HCT116 (cell line): ENCODE measurements around the gene YIPF1. TPM values are rescaled to one million over a fixed set of nuclear protein-coding genes. Genes with fewer than 3 reads are reported as not detected.

Experiments
- ATAC-seq: fragments of 200-7000 bp; cut with Tn5 transposase; 2 replicates; pipeline ENCODE4 v1.9.1; 2020; ENCODE audit warnings: mild to moderate bottlenecking, moderate library complexity
- BruUV-seq: library from RNA; stranded (reverse); fragments of 400-500 nt; replicated peaks from 2 replicates; lab custom pipeline; 2021; lab: Mats Ljungman, UMichigan
- CTCF ChIA-PET: fragments of 300-600 bp; sonication (Branson Sonifier 250); formaldehyde crosslinking; loops from one replicate; lab custom pipeline; 2021; ENCODE audit warnings: antibody characterized with exemption; lab: Charles Lee
- POLR2A ChIA-PET: fragments of 300-600, 350-600 bp; sonication (Branson Sonifier 250); formaldehyde crosslinking; loops from one replicate; lab custom pipeline; 2021; ENCODE audit warnings: antibody characterized with exemption; lab: Charles Lee
- RAD21 ChIA-PET, 2 experiments: fragments of 300-600 bp; sonication (Branson Sonifier 250); formaldehyde crosslinking; loops; one replicate each; lab custom pipeline; 2023; ENCODE audit warnings: low total read pairs in 2 of 2; ENCODE audit not compliant: uncharacterized antibody in 2 of 2, unreplicated experiment in 2 of 2, low non-redundant PET in 1 of 2; lab: Charles Lee
- DNase-seq: peaks from one replicate; pipeline ENCODE4 v3.0.0-alpha.2; 2010; ENCODE audit warnings: low read depth, low spot score
- H2AFZ ChIP-seq: fragments of 200-600 bp; shearing (Covaris generic), sonication (generic); 2 replicates; pipeline ENCODE4 v1.6.1; 2017; ENCODE audit warnings: low read depth, mixed run types, mixed read lengths, antibody characterized with exemption, low read length; ENCODE audit not compliant: poor library complexity, severe bottlenecking
- H3K27ac ChIP-seq: 2 replicates; pipeline ENCODE4 v1.5.1; 2012; ENCODE audit warnings: low read depth, low read length
- H3K27me3 ChIP-seq: fragments of 200-600 bp; sonication (generic); 2 replicates; pipeline ENCODE4 v1.6.1; 2016; ENCODE audit warnings: mixed run types, low read length, mixed read lengths; ENCODE audit not compliant: insufficient read depth
- H3K36me3 ChIP-seq, 2 experiments: fragments of 200-500 bp in 1 of 2; fragments of 200-600 bp in 1 of 2; sonication (Bioruptor generic) in 1 of 2; sonication (generic) in 1 of 2; 2 replicates each; pipeline versions ENCODE4 v1.5.1 to v1.6.1; 2014 to 2016; ENCODE audit warnings: low read length in 2 of 2, inconsistent platforms in 1 of 2, mixed read lengths in 1 of 2, mixed run types in 1 of 2; ENCODE audit not compliant: insufficient read depth in 2 of 2, control insufficient read depth in 1 of 2
- H3K4me1 ChIP-seq, 2 experiments: fragments of 200-600 bp in 1 of 2; sonication (generic) in 1 of 2; 2 replicates each; pipeline versions ENCODE4 v1.5.1 to v1.6.1; 2012 to 2017; ENCODE audit warnings: low read length in 2 of 2, inconsistent platforms in 1 of 2, mild to moderate bottlenecking in 1 of 2, mixed read lengths in 1 of 2, mixed run types in 1 of 2, moderate library complexity in 1 of 2; ENCODE audit not compliant: insufficient read depth in 2 of 2, control insufficient read depth in 1 of 2
- H3K4me2 ChIP-seq: fragments of 200-600 bp; sonication (generic); 2 replicates; pipeline ENCODE4 v1.6.1; 2017; ENCODE audit warnings: mixed run types, low read length, mixed read lengths
- H3K4me3 ChIP-seq, 2 experiments: fragments of 200-600 bp in 1 of 2; sonication (generic) in 1 of 2; replicated peaks in 1 of 2; 2 replicates each; pipeline ENCODE4 v1.5.1; 2011 to 2016; ENCODE audit warnings: low read length in 2 of 2, control low read depth in 1 of 2, low read depth in 1 of 2, mild to moderate bottlenecking in 1 of 2, mixed read lengths in 1 of 2, mixed run types in 1 of 2
- H3K79me2 ChIP-seq: fragments of 200-600 bp; sonication (generic); 2 replicates; pipeline ENCODE4 v1.6.1; 2017; ENCODE audit warnings: mild to moderate bottlenecking, mixed run types, low read length, moderate library complexity, mixed read lengths; ENCODE audit not compliant: insufficient read depth
- H3K9ac ChIP-seq: fragments of 200-600 bp; sonication (generic); 2 replicates; pipeline ENCODE4 v1.6.1; 2016; ENCODE audit warnings: low read length, mixed read lengths
- H3K9me2 ChIP-seq: fragments of 200-600 bp; sonication (generic), shearing (Covaris generic); 2 replicates; pipeline ENCODE4 v1.6.1; 2017; ENCODE audit warnings: mixed run types, mild to moderate bottlenecking, moderate library complexity; ENCODE audit not compliant: insufficient read depth
- H3K9me3 ChIP-seq, 2 experiments: fragments of 200-500 bp in 1 of 2; fragments of 200-600 bp in 1 of 2; sonication (Bioruptor generic) in 1 of 2; sonication (generic) in 1 of 2; 2 replicates each; pipeline ENCODE4 v1.6.1; 2014 to 2017; ENCODE audit warnings: low read length in 2 of 2, mixed read lengths in 2 of 2, inconsistent platforms in 1 of 2, low read depth in 1 of 2, mild to moderate bottlenecking in 1 of 2, mixed run types in 1 of 2, moderate library complexity in 1 of 2; ENCODE audit not compliant: control insufficient read depth in 1 of 2, insufficient read depth in 1 of 2
- H4K20me1 ChIP-seq: fragments of 200-600 bp; sonication (generic), shearing (Covaris generic); 2 replicates; pipeline ENCODE4 v1.6.1; 2017; ENCODE audit warnings: mixed run types, mild to moderate bottlenecking, moderate library complexity; ENCODE audit not compliant: insufficient read depth
- ATF3 ChIP-seq: IDR thresholded peaks from 2 replicates; pipeline ENCODE4 v1.6.1; 2012
- CBX3 ChIP-seq: IDR thresholded peaks from 2 replicates; pipeline ENCODE4 v1.6.1; 2012; ENCODE audit warnings: low read depth
- EGR1 ChIP-seq: IDR thresholded peaks from 2 replicates; pipeline ENCODE4 v1.6.1; 2012; ENCODE audit warnings: low read depth
- ELF1 ChIP-seq: IDR thresholded peaks from 2 replicates; pipeline ENCODE4 v1.6.1; 2012; ENCODE audit warnings: low read depth, borderline replicate concordance
- POLR2A ChIP-seq: IDR thresholded peaks from 2 replicates; pipeline ENCODE4 v1.7.0; 2011; ENCODE audit warnings: borderline replicate concordance; ENCODE audit not compliant: insufficient read depth, insufficient read length; ENCODE audit errors: extremely low read depth
- POLR2AphosphoS5 ChIP-seq: IDR thresholded peaks from 2 replicates; pipeline ENCODE4 v1.6.1; 2011; ENCODE audit warnings: mild to moderate bottlenecking, low read depth, low read length, moderate library complexity
- SIN3A ChIP-seq: IDR thresholded peaks from 2 replicates; pipeline ENCODE4 v1.6.1; 2012; ENCODE audit warnings: low read depth
- ZBTB33 ChIP-seq: IDR thresholded peaks from 2 replicates; pipeline ENCODE4 v1.6.1; 2011; ENCODE audit warnings: mild to moderate bottlenecking, low read length, moderate library complexity; ENCODE audit not compliant: insufficient replicate concordance; ENCODE audit errors: extremely low read depth
- intact Hi-C: fragments of 100-400 bp; cut with micrococcal nuclease; formaldehyde crosslinking; loops from 2 replicates; pipeline ENCODE4 v1.10.0; 2022
- total RNA-seq: library from RNA; stranded (reverse); gene quantifications from one replicate; pipeline ENCODE4 v1.2.1, GENCODE V29; 2021; ENCODE audit not compliant: unreplicated experiment
- TF ChIP-seq, protein P1 (sequence below), 3 experiments: fragments of 200-600 bp in 1 of 3; sonication (generic) in 1 of 3; IDR thresholded peaks in 2 of 3; conservative IDR thresholded peaks in 1 of 3; 2 replicates each; pipeline ENCODE4 v1.5.1; 2012 to 2017; ENCODE audit warnings: low read depth in 2 of 3, low read length in 2 of 3, antibody characterized with exemption in 1 of 3, borderline replicate concordance in 1 of 3, control low read depth in 1 of 3, mild to moderate bottlenecking in 1 of 3, mixed read lengths in 1 of 3, mixed run types in 1 of 3, moderate library complexity in 1 of 3; ENCODE audit not compliant: insufficient read depth in 1 of 3
- TF ChIP-seq, protein P2 (sequence below): IDR thresholded peaks from 2 replicates; pipeline ENCODE4 v1.6.1; 2012

YIPF1 gene
- total RNA-seq, 1 experiment from 2014 or later = 16.4 TPM

GRCh38 chr1:53826367-53826766 is 63.2 kb downstream of the YIPF1 start:
- ChIA-PET POLR2A (interaction anchor here (1.2 kb wide), 1 partner anchor 9 kb away, joined by 3 read pairs; no protein-coding TSS in a partner anchor), CTCF (interaction anchor here (0.6 to 2.4 kb wide), 3 partner anchors 9 to 340 kb away, joined by 3 to 6 read pairs (median 4); partner anchors contain the start of gene NDC1), RAD21 (no interaction called here)
- Histone ChIP-seq H3K27ac (no peak overlapping the region), H3K79me2 (peaks cover 66% of the 10 kb centered on the region), H4K20me1 (no peaks in the 10 kb centered on the region), H2AFZ (no peak overlapping the region), H3K27me3 (no peaks in the 10 kb centered on the region), H3K36me3 (peaks cover 21 to 36% of the 10 kb centered on the region in 2 experiments), H3K9me2 (no peaks in the 10 kb centered on the region), H3K4me2 (no peak overlapping the region)
- DNase-seq = no peak
- ATAC-seq = peak; percentile 68; the same call in 1 of the 2 replicates
- TF ChIP-seq ZBTB33 = no peak
- TF ChIP-seq, protein P1, sequence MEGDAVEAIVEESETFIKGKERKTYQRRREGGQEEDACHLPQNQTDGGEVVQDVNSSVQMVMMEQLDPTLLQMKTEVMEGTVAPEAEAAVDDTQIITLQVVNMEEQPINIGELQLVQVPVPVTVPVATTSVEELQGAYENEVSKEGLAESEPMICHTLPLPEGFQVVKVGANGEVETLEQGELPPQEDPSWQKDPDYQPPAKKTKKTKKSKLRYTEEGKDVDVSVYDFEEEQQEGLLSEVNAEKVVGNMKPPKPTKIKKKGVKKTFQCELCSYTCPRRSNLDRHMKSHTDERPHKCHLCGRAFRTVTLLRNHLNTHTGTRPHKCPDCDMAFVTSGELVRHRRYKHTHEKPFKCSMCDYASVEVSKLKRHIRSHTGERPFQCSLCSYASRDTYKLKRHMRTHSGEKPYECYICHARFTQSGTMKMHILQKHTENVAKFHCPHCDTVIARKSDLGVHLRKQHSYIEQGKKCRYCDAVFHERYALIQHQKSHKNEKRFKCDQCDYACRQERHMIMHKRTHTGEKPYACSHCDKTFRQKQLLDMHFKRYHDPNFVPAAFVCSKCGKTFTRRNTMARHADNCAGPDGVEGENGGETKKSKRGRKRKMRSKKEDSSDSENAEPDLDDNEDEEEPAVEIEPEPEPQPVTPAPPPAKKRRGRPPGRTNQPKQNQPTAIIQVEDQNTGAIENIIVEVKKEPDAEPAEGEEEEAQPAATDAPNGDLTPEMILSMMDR (IDR thresholded peaks at IDR 0.05 in 2 of 3, conservative IDR thresholded peaks at IDR 0.05 in 1 of 3; ENCODE audit: borderline replicate concordance in 1 of 3, insufficient read depth in 1 of 3, low read depth in 2 of 3, low read length in 2 of 3) = peak in 2 of 3 experiments; percentile 26 to 41; a peak in 4 of 6 replicates
- TF ChIP-seq, all 23 proteins: peak for 1
- BruUV-seq = no TSS peak
- no peak overlapping the region for H3K4me3 ChIP-seq
- H3K9ac ChIP-seq = no peak overlapping the region
- intact Hi-C loops = no loop called here
- H3K9me3 ChIP-seq = no peaks in the 10 kb centered on the region
- H3K4me1 ChIP-seq = no peaks in the 10 kb centered on the region

GRCh38 chr1:53825306-53825705 is 64.3 kb downstream of the YIPF1 start:
- Histone ChIP-seq H3K9me3 (no peaks in the 10 kb centered on the region), H3K4me3 (no peak overlapping the region), H3K9me2 (no peaks in the 10 kb centered on the region), H3K27me3 (no peaks in the 10 kb centered on the region), H4K20me1 (no peaks in the 10 kb centered on the region), H3K27ac (no peak overlapping the region), H3K9ac (no peak overlapping the region), H2AFZ (no peak overlapping the region), H3K4me2 (no peak overlapping the region), H3K4me1 (no peaks in the 10 kb centered on the region), H3K36me3 (peaks cover 19 to 38% of the 10 kb centered on the region in 2 experiments), H3K79me2 (peaks cover 66% of the 10 kb centered on the region)
- TF ChIP-seq, protein P2, sequence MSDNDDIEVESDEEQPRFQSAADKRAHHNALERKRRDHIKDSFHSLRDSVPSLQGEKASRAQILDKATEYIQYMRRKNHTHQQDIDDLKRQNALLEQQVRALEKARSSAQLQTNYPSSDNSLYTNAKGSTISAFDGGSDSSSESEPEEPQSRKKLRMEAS = no peak
- TF ChIP-seq ELF1 = no peak
- TF ChIP-seq EGR1 = no peak
- no peak for TF ChIP-seq ATF3
- no peak for TF ChIP-seq ZBTB33
- no peak for TF ChIP-seq CBX3
- TF ChIP-seq SIN3A = no peak
- no peak for TF ChIP-seq POLR2AphosphoS5
- TF ChIP-seq POLR2A = no peak
- intact Hi-C loops = no loop called here
- ChIA-PET CTCF (interaction anchor here (2.4 kb wide), 1 partner anchor 339 kb away, joined by 6 read pairs; no protein-coding TSS in a partner anchor), POLR2A (no interaction called here), RAD21 (no interaction called here)
- ATAC-seq (no peak), DNase-seq (no peak)
- no TSS peak for BruUV-seq
